GM21447 (cell line): ENCODE results near the gene MYL12B.
"Not testable (repeated sequence)": the region's sequence is repeated elsewhere in the genome, so short reads cannot be mapped to it uniquely, and the experiment has no call there.

Experiments
- ATAC-seq: cut with Tn5 transposase; IDR thresholded peaks from one replicate; pipeline ENCODE4 v1.9.1; 2021; ENCODE audit not compliant: unreplicated experiment

MYL12B gene

DNA sequence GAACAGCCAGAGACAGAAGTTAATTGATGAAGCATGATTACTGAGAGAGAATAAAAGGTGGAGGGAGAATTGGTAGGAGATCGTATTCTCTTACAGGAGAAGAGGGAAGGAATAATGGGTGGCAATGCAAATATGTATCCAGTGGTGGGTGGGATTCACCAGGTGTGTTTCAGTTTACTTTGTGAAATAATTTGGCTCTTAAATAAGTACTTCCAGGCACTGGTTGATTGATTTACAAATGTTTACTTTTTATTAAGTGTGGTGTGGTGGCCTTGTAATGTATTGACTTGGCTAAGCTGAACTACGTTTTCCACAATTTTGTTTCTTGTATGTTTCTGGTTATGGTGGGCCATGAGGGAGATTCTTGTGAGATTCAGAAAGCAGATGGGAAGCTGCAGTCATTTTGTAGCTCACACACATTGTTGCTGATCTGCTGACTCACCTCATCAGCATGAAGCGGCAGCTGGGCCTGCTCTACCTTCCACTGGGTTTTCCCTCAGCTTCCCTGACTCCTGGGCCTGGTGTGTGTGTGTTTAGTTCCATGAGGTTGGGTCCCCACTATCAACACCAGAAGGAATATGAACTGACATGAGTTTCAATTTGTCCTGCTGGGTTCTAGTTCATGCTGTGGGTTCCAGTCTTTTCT, 32.6 kb downstream of the MYL12B start:
- ATAC-seq = no peak

DNA sequence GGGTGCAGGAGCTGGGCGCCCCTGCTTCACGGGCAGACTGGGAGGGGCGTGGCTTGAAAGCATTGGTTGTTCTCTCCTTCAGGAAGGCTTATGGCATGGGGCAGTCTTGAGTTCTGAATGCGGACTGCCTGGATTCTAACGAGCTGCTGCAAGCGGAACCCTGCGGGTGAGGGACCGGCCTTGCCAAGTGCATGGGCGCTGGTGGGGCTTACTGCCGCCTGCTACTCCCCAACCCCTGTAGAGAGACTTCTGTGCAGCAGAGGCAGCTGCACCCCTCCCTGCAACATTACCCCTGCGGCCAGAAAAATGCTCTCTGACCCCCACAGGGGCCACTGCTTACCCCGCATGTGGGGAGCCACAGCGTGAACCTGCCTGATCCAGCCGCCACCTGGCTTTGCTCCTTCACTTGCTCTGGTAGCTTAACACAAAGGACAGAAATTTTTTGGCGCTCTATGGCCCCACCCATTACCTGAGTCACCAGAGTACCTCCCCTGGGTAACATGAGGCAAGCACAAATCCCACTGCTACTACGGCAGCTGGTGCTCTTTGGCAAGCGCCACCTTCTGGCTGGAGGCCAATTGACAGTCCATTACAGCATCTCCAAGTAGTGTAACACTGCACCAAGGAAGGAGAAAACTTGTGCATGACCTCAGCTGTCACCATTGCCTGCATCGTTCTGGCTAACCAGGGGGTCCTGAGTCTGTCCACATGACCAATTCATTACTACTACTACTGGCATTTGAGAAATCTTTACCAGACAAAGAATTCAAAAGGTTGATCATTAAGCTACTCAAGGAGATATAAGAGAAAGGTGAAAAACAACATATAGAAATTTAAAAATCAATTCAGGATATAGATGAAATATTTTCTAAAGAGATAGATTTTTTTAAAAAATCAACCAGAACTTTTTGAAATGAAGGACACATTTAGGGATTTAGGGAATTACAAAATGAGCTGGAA, 35.4 kb downstream of the MYL12B start:
- peak; percentile 99 for ATAC-seq

DNA sequence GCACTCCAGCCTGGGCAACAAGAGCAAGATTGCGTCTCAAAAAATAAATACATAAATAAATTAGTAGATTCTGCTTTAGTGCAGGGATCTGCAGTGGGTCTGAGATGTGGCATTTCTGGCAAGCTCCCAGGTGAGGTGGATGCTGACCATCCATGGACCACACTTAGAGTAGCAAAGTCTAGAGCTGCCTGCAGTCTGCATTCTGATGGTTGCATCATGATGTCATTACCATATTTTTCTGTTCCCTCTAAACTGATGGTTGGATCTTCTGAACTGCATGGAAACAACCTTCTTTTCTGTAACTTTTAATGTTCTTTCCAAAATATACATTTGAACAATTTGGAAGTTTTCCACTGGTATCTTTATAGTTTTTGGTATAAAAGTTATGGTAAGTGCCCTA, 42.9 kb downstream of the MYL12B start:
- no peak for ATAC-seq

DNA sequence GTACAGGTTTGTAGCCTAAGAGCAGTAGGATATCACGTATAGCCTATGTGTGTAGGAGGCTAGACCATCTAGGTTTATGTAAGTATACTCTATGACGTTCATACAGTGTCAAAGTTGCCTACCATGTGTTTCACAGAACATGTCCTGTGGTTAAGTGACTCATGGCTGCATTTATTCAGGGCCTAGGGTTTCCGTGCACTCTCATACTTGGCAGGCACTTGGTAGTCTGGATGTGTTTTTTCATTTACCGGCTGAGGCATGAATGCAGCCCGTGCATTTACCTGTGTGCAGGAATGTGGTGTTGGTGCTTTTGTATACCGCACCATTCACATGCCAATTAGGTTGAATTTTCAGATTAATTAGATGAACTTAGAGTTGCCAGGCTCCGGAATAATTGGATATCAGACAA, 43.4 kb downstream of the MYL12B start:
- ATAC-seq = no peak

DNA sequence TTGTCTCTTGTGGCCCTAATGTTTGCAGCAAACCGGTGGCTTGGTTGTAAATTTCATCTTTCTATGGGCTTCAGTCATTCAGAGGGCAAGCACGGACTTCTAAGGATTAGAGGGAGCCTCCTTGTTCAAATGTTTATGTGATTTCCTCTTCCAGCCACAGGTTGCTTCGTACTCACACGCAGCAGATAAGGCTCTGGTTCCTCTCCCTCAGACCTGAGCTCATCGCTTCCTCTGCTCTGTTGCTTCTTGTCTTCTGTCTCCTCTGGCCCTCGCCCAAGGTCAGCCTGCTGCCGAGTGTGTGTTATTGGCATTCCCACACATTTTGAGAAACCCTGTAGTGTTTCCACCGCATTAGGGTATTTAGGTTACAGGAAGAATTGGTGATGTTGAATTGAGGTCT, 44.0 kb downstream of the MYL12B start:
- ATAC-seq = no peak

DNA sequence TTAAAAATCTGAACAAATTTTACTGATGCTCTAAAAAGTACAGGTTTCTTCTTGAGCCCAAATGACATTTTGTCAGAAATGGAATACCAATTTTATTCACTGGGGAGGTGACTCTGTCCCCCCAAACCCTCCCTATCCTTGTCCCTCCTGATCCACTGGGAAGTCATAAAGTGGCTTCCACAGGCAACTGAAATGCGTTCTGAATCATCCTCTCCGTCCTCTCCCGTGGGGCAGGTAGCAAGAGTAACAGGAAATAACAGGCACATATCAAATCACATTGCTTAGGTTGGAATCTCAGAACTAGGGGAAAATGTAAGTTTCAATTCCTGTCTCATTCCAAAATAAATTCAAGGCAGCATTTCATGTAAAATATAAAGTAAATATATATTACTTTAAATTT, 44.5 kb downstream of the MYL12B start:
- no peak for ATAC-seq

DNA sequence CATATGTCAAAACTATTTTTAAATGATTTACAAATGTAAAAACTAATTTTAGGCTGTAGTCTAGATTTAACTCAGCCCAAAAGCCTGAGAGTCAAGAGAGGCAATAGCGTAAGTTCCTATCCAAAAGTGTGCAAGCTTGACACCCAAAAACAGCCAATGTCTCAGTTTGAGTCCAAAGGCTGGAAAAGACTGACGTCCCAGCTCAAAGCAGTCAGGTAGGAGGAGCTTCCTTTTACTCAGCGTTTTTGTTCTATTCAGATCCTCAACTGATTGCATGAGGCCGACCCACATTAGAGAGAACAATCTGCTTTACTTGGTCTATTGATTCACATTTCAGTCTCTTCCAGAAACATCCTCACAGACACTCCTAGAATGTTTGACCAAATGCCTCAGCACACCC, 51.8 kb downstream of the MYL12B start:
- ATAC-seq = no peak

DNA sequence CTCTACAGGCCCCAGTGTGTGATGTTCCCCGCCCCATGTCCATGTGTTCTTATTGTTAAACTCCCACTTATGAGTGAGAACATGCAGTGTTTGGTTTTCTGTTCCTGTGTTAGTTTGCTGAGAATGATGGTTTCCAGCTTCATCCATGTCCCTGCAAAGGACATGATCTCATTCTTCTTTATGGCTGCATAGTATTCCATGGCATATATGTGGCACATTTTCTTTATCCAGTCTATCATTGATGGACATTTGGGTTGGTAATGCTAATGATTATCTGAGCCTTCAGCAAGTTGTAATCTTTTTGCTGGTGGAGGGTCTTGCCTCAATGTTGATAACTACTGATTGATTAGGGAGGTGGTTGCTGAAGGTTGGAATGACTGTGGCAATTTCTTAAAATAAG, 53.4 kb downstream of the MYL12B start:
- not testable (repeated sequence) for ATAC-seq

DNA sequence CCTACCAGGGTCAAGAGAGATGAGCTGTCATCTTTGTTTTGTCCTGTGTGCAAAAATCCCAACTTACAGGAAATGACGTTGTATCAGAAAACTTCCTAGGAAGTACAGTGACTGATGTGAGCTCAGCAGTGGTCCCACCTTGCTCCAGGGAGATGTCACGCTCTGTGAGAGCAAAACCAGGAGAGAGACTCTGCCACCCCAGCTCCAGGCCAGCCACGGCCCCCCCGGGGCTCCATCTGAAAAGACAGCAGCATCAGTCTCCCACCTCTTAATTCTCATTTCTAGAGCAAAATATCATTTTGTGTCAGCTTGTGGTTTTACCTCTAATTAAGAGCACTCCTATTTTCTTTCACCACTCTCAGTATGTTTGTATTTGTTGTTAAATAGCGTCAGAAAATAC, 57.5 kb downstream of the MYL12B start:
- no peak for ATAC-seq

DNA sequence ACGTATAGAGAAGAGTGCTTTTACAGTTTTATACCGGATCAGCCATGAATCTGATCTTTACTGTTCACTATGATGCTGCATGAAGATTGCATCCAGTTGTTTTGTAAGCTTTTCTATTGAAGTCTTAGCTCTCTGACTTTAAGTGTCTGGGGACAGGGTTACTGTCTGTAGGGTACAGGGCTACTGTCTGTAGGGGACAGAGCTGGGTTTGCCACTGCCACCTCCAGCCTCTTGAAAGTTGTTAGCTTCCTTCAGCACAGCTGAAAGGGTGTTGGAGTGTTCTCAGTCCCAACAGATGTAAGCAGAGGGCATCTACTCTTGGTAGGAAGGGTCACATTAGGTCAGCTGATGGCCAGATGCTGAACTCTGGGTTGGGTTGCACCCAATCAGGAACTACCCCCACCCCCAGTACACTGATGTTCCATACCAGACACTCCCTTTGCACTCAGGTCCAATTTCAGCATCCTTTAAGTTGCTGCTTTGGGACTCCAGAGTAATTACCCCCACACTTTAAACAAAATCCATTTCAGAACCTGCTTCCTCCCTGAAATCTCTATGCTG, 58.0 kb downstream of the MYL12B start:
- ATAC-seq = no peak

DNA sequence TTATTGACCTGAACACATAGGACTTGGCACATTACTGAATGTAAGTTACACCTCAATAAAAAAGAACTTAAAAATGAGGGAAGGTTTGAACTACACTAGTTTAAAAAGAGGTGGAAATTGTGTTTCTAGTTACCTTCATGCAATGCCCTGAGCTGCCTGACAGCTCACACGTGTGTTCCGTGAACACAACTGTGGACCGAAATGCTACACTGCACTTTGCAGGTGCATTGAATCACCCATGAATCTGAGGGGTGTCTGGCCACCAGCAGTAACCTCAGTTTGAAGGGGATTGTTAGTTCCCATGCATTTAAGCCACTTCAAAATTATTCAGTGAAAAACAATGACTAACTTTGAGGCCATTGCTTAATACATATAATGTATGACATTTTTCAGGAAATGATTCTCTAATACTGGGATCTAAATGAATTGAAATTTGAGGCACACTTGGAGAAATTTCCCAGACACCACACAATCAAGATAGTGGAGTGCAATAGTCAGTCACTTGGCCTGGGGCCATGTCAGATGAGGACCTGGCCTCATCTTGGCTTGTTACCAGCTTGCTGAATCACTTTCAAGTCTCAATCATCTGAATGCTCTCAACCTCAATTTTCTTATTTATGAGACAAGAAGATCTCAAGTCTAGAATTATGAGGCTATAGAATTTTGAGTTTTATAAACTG, 59.3 kb downstream of the MYL12B start:
- no peak for ATAC-seq

DNA sequence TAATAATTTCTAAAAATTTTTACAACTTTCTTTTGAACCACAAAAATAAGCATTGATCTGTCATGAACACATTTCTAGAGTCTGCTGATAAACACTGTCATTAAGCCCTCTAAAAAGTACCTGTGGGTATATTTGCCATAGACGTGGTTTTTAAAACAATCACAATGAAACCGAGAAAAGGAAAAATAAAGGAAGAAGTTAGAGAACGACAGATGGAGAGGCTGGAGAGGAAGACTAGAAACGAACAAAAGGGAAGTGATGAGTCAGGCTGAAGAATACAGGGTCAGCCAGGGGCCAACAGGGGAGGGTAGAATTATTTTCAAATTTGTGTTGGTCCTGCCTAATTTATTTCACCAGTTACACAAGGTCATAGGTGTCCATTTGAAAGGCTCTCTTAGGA, 62.0 kb downstream of the MYL12B start:
- no peak for ATAC-seq
